Neutrophil (primary cell): ENCODE results near the gene ARHGAP22.

ENCODE experiments used
- H3K27ac ChIP-seq: fragments of 200-600 bp; sonication (generic); 2 replicates; pipeline ENCODE4 v1.5.1; 2016; ENCODE audit warnings: mild to moderate bottlenecking, moderate library complexity
- H3K27me3 ChIP-seq: fragments of 200-600 bp; sonication (generic); 2 replicates; pipeline ENCODE4 v1.6.0; 2016; ENCODE audit warnings: mild to moderate bottlenecking
- H3K36me3 ChIP-seq: fragments of 200-600 bp; sonication (generic); 2 replicates; pipeline ENCODE4 v1.5.1; 2017
- H3K4me1 ChIP-seq, 2 experiments: fragments of 200-600 bp in 1 of 2; sonication (generic) in 1 of 2; 1 replicate in 1 of 2; 2 replicates in 1 of 2; pipeline versions ENCODE4 v1.5.1 to v1.6.1; 2013 to 2016; ENCODE audit warnings: low read depth in 1 of 2, low read length in 1 of 2, mild to moderate bottlenecking in 1 of 2, moderate library complexity in 1 of 2; ENCODE audit not compliant: control insufficient read depth in 1 of 2, insufficient read depth in 1 of 2
- H3K4me3 ChIP-seq, 2 experiments: fragments of 200-600 bp in 1 of 2; sonication (generic) in 1 of 2; 1 replicate in 1 of 2; 2 replicates in 1 of 2; pipeline ENCODE4 v1.5.1; 2013 to 2016; ENCODE audit warnings: low read depth in 1 of 2, low read length in 1 of 2, mild to moderate bottlenecking in 1 of 2, moderate library complexity in 1 of 2
- H3K9me3 ChIP-seq: fragments of 200-600 bp; sonication (generic); 2 replicates; pipeline ENCODE4 v1.5.1; 2016
- CTCF ChIP-seq: fragments of 200-600 bp; sonication (generic); IDR thresholded peaks from 2 replicates; pipeline ENCODE4 v1.5.1; 2016; ENCODE audit warnings: antibody characterized with exemption

The ARHGAP22 gene

GRCh38 chr10:48520184-48520506 lies 84.7 kb downstream of the ARHGAP22 start:
- Histone ChIP-seq H3K27me3 (peaks cover 47% of the 10 kb centered on the region), H3K36me3 (no peaks in the 10 kb centered on the region), H3K4me1 (peaks cover 8 to 12% of the 10 kb centered on the region in 2 experiments), H3K4me3 (no peak overlapping the region), H3K27ac (no peak overlapping the region), H3K9me3 (no peaks in the 10 kb centered on the region)
- no peak for TF ChIP-seq CTCF

- no peak for TF ChIP-seq CTCF
- Histone ChIP-seq H3K4me1 (peaks cover 8 to 12% of the 10 kb centered on the region in 2 experiments), H3K27me3 (peaks cover 42% of the 10 kb centered on the region), H3K36me3 (no peaks in the 10 kb centered on the region), H3K9me3 (no peaks in the 10 kb centered on the region), H3K27ac (no peak overlapping the region), H3K4me3 (no peak overlapping the region)
Measured at GRCh38 chr10:48519481-48520183, 85.2 kb downstream of the ARHGAP22 start.

GRCh38 chr10:48518986-48519385 lies 85.9 kb downstream of the ARHGAP22 start:
- Histone ChIP-seq H3K27ac (no peak overlapping the region), H3K36me3 (no peaks in the 10 kb centered on the region), H3K4me1 (peaks cover 8 to 12% of the 10 kb centered on the region in 2 experiments), H3K27me3 (peaks cover 35% of the 10 kb centered on the region), H3K9me3 (no peaks in the 10 kb centered on the region), H3K4me3 (no peak overlapping the region)
- TF ChIP-seq CTCF, result no peak

- Histone ChIP-seq H3K27ac (no peak overlapping the region), H3K9me3 (no peaks in the 10 kb centered on the region), H3K4me3 (no peak overlapping the region), H3K36me3 (no peaks in the 10 kb centered on the region), H3K27me3 (peaks cover 27% of the 10 kb centered on the region), H3K4me1 (peaks cover under 1 to 4% of the 10 kb centered on the region in 2 experiments)
- TF ChIP-seq CTCF, result no peak
Measured at GRCh38 chr10:48517911-48518811, 86.7 kb downstream of the ARHGAP22 start.

GRCh38 chr10:48517482-48517881 lies 87.4 kb downstream of the ARHGAP22 start:
- H3K9me3 ChIP-seq, result no peaks in the 10 kb centered on the region
- no peak for TF ChIP-seq CTCF
- H3K27ac ChIP-seq, result no peak overlapping the region
- peaks cover 0 to 3% of the 10 kb centered on the region in 2 experiments for H3K4me1 ChIP-seq
- H3K27me3 ChIP-seq, result peaks cover 20% of the 10 kb centered on the region
- H3K4me3 ChIP-seq, result no peak overlapping the region
- H3K36me3 ChIP-seq, result no peaks in the 10 kb centered on the region
